AG04449 (cell line): ENCODE measurements around the gene ACAP3.

Experiments used
- CTCF ChIA-PET: fragments of 350-600 bp; formaldehyde crosslinking; extraction: SDS; loops from one replicate; lab custom pipeline; 2021; ENCODE audit warnings: antibody characterized with exemption; lab: Yijun Ruan, JAX
- POLR2A ChIA-PET: fragments of 400-600, 350-600 bp; formaldehyde crosslinking; extraction: SDS; loops from one replicate; lab custom pipeline; 2020; ENCODE audit warnings: antibody characterized with exemption, inconsistent platforms; lab: Yijun Ruan, JAX
- DNase-seq: peaks from one replicate; pipeline ENCODE4 v3.0.0-alpha.2; 2010; ENCODE audit warnings: low read depth, low spot score
- H3K4me3 ChIP-seq: 2 replicates; pipeline ENCODE4 v1.5.1; 2011; ENCODE audit warnings: low read depth, mild to moderate bottlenecking, control low read depth, low read length
- CTCF ChIP-seq: IDR thresholded peaks from one replicate; pipeline ENCODE4 v1.5.1; 2011; ENCODE audit warnings: mild to moderate bottlenecking, moderate library complexity, low read length, control low read depth, inconsistent platforms; ENCODE audit not compliant: insufficient read depth; ENCODE audit errors: missing control alignments

ACAP3 gene

GRCh38 chr1:1283821-1284220 is 23.9 kb downstream of the ACAP3 start:
- ChIA-PET POLR2A (no interaction called here), CTCF (interaction anchor here (1.2 kb wide), 1 partner anchor 161 kb away, joined by 3 read pairs; no protein-coding TSS in a partner anchor)
- peak; percentile 24 for TF ChIP-seq CTCF
- no peak overlapping the region for H3K4me3 ChIP-seq
- DNase-seq: no peak

- DNase-seq: no peak
- ChIA-PET CTCF (no interaction called here), POLR2A (no interaction called here)
- H3K4me3 ChIP-seq: no peak overlapping the region
- no peak for TF ChIP-seq CTCF
These were observed 24.7 kb downstream of the ACAP3 start for GRCh38 chr1:1282998-1283397.

GRCh38 chr1:1281533-1282321 is 26.0 kb downstream of the ACAP3 start:
- no peak for TF ChIP-seq CTCF
- no peak overlapping the region for H3K4me3 ChIP-seq
- CTCF ChIA-PET: interaction anchor here (0.9 to 1.2 kb wide), 3 partner anchors 10 to 160 kb away, joined by 3 to 8 read pairs (median 4); no protein-coding TSS in a partner anchor
- POLR2A ChIA-PET: no interaction called here
- no peak for DNase-seq

GRCh38 chr1:1280782-1281481 is 26.8 kb downstream of the ACAP3 start:
- ChIA-PET CTCF (interaction anchor here (0.9 to 1.2 kb wide), 3 partner anchors 10 to 160 kb away, joined by 3 to 8 read pairs (median 4); no protein-coding TSS in a partner anchor), POLR2A (no interaction called here)
- no peak overlapping the region for H3K4me3 ChIP-seq
- DNase-seq: no peak
- no peak for TF ChIP-seq CTCF

GRCh38 chr1:1279028-1279427 is 28.7 kb downstream of the ACAP3 start:
- no peak overlapping the region for H3K4me3 ChIP-seq
- no peak for TF ChIP-seq CTCF
- CTCF ChIA-PET: interaction anchor here (0.8 to 1.2 kb wide), 3 partner anchors 13 to 295 kb away, joined by 3 to 5 read pairs (median 3); no protein-coding TSS in a partner anchor
- DNase-seq: no peak
- POLR2A ChIA-PET: interaction anchor here (0.7 kb wide), 1 partner anchor 52 kb away, joined by 3 read pairs; no protein-coding TSS in a partner anchor

GRCh38 chr1:1278620-1279019 is 29.1 kb downstream of the ACAP3 start:
- no peak for DNase-seq
- POLR2A ChIA-PET: interaction anchor here (0.7 kb wide), 1 partner anchor 52 kb away, joined by 3 read pairs; no protein-coding TSS in a partner anchor

More at GRCh38 chr1:1278620-1279019, 29.1 kb downstream of the ACAP3 start:
- TF ChIP-seq CTCF: no peak
- no peak overlapping the region for H3K4me3 ChIP-seq
- CTCF ChIA-PET: interaction anchor here (1.2 kb wide), 1 partner anchor 13 kb away, joined by 5 read pairs; no protein-coding TSS in a partner anchor
